ENCODE data around the gene OLIG2.

OLIG2 gene

DNA sequence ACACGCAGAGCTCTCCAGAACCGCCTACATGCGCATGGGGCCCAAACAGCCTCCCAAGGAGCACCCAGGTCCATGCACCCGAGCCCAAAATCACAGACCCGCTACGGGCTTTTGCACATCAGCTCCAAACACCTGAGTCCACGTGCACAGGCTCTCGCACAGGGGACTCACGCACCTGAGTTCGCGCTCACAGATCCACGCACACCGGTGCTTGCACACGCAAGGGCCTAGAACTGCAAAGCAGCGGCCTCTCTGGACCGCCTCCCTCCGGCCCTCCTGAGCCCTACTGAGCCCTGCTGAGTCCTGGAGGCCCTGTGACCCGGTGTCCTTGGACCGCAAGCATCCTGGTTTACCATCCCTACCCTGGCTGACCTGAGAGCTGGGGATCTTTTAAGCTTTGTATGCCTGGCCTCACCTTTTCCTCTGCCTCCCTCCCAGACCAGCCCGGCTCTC is 8.3 kb downstream of the OLIG2 start:
- no peak for DNase-seq

DNA sequence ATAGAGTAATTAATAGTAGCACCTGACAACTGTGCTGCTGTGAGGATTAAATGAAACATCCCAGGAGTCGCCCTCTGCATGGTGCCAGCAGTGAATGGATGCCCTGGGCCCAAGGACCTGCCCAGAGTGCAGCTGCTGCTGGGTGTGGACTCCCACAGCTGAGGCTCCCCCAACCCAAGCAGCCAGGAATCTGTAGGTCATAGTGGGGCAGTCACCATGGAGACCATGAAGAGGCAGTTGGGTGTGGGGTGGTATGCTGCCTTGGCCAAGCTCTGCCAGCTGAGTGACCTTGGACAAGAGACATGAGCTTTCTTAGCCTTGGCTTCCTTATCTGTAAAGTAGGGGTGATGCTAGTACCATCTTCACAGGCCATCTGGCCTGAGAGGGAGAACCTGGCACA is 9.4 kb downstream of the OLIG2 start:
- DNase-seq = no peak

DNA sequence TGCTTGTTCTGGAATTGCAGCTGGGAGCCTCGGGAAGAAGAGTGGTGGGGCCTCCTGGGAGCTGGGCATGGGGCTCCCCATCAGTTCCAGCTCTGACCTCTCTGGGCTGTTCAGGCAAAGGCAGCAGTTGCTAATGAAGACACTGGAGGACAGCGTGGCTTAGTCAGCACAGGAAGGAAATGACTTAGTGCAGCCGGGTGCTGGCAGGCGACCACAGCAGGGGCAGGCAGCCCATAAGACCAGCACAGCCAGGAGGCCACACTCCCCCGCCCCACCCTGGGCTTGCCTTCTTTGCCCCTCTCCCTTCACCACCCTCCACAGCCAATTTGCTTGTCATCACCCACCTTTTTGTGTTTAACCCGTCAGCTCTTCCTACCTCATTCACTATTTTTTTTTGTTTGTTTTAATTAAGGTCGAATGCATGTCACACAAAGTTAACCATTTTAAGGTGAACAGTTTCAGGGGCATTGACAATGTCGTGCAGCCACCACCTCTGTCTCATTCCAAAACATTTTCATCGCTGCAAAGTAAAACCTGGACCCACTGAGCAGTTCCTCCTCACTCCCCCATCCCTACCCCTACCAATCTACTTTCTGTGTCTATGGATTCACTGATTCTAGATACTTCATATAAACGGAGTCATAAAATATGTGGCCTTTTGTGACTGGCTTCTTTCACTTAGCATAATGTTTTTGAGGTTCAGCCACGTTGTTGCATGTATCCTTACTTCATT is 10.9 kb downstream of the OLIG2 start:
- no peak for DNase-seq

DNA sequence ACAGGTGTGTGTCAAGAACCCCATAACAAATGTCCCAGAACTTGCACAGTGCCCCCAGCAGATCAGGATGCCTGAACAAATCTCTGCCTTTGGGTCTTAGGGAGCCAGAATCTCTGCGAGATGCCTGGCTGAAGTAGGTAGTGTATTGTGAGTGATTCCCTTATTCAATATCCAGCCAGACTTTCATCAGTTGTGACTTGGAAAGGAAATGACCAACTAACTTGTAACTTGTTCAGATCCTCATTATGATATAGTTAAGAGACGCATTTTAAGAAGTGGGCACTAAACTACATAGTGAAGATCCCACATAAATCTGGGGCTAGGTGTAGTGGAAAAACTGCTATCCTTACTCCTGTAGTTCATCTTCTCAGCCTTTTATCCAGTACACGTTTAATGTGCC is 11.8 kb downstream of the OLIG2 start:
- DNase-seq = no peak

DNA sequence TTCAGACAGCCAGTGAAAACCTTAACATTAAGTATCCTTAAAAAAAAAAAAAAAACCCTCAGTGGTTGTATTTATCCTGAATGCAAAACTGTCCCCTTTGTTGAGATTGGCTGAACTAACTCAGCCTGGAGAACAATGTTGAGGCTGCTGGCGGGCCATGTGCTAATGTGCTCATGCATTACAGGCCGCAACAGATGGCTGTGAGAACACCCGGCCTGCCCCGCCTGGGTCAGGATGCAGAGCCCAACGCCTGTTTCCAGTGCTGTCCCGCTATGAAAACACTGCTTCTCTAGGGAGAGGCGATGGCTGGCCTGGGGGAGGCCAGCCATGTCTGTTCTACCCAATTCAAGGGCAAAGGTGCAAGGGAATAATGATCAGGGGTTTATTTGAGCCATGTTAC is 13.8 kb downstream of the OLIG2 start:
- DNase-seq = no peak

DNA sequence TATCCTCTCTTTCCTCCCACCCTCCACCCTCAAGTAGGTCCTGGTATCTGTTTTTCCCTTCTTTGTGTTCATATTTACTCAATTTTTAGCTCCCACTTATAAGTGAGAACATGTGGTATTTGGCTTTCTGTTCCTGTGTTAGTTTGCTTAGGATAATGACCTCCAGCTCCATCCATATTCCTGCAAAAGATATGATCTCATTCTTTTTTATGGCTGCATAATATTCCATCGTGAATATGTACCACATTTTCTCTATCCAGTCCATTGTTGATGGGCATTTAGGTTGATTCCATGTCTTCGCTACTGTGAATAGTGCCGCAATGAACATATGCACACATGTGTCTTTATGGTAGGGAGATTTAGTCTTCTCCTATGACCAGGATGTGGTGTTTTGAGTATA is 14.5 kb downstream of the OLIG2 start:
- DNase-seq = no peak

DNA sequence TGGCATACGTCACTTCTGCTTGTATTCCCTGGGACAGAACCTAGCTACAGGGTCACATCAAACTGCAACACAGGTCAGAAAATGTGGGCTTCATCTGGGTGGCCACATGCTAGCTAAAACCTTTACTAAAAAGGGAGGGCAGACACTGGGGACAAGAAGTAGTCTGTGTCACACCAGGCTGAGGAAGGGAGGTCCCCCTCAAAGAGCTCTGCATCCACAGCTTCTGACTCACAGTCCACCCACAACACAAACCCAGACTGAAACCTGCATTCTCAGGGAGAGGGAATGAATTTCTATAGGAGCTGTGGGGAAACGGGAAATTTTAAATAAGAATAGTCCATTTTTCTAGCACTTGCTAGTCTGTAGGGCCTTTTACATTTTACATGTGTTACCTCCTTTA is 16.2 kb downstream of the OLIG2 start:
- DNase-seq = no peak

DNA sequence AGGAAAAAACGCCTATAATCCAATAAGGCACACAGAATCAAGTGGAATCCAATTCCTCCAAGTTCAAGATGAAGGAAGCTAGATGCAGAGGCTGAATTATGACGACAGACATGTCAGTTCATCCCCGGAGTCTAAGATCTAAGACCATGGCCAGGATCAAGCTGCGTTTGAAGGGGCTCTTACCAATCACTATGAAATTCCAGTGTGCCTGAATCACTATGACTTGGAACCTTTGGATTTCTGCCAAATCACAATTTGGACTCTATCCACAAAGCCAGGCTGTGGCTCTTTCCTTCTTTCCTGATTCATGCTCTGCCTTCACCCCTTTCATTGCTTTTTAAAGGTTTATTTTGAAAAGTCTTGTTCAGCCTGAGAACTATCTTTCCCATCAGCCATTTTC is 17.1 kb downstream of the OLIG2 start:
- DNase-seq = no peak

DNA sequence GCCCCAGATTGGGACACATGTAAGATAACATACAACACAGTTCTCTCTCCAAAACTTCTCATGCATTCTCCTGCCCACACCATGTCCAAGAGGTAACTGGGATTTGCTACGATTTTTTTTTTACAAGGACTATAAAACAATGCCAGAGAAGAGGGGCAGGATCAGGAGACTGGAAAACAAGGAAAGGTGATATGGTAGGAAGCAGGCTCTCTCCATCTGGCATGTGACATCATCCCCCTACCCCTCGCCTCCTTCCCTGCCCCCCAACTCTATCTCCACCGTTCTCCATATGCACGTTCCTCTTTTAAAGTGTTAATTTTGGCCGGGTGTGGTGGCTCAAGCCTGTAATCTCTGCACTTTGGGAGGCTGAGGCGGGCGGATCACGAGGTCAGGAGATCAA is 20.7 kb downstream of the OLIG2 start:
- DNase-seq = no peak

DNA sequence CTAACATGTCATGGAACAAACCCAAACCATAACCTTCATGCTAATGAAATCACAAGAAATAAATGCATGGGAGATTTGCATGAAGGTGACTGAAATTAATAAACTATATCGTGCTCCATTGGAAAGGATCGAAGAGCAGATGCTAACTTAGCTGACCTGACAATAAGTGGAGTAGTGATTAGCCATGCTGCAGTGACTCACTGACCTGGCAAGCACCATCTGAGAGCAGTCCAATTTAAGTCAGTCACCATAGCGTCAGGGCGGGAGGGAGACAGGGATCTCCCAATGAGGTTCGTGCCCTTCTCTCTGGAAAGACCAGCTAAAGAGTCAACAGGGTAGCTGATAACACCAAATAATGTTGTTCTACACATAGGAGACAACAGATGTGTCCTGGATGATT is 21.5 kb downstream of the OLIG2 start:
- DNase-seq = no peak

DNA sequence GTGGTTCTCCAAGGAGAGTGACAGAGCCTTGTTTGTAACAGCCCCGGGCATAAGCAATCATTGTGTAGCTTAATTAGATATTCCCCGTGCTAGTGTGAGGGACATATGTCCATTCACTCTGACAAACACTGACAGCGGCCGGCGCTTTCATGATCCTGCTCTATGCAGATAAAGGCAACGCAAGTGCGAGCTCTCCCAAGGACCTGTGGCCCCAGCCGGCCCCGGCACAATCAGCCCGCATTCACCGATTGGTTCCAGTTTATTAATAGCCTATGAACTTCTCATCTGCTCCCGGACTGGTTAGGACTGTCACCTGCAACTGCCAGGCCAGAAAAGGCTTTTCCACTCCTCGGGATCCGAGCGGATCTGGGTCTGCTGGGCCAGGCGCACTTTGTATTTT is 26.2 kb downstream of the OLIG2 start:
- DNase-seq = no peak

DNA sequence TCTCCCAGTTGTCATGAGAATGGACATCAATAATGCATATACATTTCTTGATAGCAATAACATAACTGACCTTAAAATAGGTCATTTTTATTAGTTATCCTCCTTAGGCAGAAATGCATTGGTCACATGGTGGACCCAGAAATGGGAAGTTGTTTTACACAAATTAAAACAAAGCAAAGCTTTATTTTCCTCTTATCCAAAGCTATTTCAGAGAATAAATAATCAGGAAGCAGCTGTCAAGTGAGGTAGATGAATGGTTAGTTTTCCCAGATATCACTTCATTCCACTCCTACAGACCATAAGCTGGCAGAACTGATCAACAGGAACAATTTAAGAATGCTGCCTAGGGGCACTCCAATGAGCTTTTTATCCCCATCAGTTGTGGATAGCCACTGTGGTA is 28.2 kb downstream of the OLIG2 start:
- DNase-seq = no peak

DNA sequence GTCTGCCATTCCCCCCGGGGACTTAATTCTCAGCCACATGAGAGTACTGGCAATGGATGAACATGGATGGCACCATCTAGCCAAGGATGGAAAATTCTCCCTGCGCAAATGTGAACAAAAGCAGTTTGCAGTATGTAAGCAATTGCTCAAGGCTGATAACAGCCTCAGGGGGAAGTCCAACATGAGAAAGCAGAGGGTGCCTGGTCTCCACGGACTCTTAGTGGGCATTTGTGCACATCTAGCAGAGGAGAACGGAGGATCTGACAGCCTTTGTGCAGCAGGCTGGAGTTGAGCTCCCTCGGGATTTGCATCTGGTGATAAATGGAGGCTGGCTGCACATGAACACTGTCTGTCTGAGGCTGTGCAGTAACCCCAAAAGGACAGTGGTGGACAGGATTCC is 30.3 kb downstream of the OLIG2 start:
- no peak for DNase-seq

DNA sequence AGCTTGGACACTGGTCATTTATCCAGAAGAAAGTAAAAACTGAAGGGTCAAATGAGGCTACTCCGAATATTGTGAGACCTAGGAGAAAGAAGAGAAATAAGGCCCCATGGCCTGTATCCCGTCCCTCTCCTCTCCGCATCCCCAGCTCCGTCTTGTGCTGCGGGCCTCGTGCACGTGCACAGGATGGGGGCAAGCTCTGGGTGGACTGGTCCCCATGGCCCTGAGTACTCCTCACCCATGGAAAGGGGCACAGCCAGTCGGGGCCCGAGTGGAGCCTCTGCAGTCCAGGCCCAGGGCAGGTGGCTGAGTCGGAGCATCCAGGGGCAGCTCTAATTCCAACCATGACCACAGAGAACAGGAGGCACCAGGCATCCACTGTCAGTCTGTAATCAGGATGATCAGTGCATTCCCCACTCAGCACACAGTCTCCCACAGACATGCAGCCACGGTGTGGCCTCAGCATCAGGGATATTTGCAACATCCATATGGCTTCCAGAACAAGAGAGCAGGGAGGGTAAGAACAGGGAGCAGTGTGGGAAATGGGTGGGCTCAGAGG is 31.7 kb downstream of the OLIG2 start:
- no peak for DNase-seq

DNA sequence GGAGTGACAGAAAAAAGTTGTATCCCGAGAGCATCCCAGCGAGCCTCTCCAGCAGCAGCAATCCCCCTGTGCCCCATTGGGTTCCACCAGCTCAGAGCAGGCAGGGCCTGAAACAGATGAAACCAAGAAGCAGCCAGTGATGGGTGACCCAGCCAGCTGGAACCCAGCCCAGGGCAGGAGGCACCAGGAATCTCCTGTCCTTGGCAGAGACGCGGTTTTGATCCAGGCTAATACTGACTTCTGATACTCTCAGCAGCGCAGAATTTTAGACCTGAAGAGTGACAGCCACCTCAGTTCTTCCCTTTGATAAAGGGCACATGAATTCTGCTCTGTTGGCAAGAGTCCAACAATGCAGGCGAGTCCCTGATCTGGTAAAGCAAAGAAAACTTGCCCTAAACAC is 32.8 kb downstream of the OLIG2 start:
- DNase-seq = no peak

DNA sequence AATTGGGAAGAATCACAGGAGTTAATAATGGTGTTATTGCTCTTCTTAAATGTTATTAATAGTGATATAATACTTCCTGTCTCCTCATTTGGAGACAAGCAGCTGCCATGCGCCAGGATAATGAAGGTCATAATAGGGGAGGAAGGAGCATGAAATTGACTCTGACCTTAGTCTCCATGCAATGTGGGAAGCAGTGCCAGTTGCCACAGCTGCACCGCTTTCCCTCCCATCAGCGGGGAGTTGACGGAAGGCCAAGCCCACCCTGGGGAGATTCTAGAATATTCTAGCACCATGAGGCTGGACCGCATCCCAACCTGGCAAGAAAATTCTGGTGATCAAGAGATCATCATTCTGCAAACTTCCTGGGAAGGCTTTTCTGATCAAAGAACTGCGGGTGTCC is 33.2 kb downstream of the OLIG2 start:
- no peak for DNase-seq

DNA sequence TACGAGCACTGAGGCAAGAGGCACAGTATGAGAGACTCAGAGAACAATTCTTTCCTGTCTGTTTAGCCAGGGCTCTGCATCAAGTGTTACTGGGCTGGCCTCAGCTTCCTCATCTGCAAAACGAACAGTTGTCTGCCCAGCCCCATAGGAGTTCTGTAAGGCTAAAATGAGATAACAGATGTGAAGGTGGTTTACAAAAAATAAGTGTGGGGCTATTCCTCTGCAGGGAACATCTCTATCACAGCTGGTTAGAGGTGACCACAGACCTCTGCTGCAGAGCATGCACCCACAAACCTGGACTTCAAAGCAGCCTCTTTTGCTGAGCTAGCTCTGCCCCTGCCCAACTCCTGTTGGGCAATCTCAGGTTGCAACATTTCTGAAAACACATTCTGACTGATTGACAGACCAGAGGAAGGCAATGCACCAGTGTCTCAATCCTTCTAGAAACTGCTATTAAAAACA is 33.7 kb downstream of the OLIG2 start:
- no peak for DNase-seq

DNA sequence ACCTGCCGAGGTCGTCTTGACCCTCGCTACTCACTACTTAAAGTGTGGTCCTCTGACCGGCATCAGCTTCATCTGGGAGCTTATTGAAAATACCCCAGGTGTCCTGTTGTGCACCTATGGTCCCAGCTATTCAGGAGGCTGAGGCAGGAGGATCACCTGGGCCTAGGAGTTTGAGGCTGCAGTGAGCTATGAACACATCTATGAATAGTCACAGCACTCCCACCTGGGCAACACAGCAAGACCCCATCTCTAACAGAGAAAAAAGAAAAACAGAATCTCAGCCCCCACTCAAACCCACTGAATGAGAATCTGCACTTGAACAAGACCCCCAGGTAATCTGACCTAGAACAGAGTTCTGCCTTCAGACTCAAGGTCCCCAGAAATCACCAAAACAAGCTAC is 35.5 kb downstream of the OLIG2 start:
- no peak for DNase-seq

DNA sequence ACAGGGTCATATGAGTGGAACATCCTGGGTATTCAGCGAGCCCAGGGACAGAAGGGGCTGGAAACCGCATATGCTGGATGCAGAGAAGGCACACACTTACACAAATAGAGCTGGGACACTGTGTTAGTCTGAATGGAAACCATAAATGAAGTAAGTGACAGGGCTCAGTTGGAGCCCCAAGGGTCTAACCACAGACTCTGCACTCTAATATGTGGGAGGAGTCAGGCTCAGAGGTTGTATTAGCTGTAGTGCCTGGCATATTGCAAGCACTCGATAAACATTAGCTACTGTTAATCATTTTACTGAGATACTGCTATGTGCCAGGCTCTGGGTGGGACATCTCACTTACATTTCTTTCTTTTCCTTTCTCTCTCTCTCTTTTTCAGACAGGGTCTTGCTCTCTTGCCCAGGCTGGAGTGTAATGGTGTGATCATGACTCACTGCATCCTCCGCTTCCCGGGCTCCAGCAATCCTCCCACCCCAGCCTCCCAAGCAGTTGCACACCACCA is 37.7 kb downstream of the OLIG2 start:
- no peak for DNase-seq

DNA sequence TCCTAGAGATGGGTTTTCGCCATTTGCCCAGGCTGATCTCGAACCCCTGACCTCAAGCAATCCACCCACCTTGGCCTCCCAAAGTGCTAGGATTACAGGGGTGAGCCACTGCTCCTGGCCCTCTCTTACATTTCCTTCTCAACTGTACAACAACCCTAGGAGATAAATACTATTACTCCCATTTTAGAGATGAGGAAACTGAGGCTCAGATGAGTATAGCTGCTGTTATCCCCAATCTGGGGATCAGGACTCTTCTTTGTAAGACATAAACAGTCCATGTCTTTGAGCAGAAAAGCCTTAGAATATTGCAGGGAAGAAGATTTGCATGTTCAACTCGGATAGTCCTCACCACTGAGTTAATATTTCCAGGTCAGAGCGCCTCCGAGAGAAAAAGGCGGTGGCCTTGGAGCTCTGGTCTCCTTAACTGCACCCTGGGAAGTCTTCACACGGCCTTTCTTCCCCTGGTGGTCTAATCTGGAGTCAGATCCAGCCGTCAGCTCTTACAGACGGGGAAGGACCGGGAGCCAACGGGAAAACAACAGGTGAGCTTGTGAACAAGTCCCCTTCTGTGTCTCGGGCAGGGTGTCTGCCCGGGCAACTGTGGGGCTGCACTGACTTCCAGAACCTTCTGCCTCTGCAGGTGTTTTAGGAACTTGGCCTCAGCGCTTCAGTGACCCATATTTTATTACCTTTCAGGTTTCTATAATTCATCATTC is 38.3 kb downstream of the OLIG2 start:
- DNase-seq = no peak

DNA sequence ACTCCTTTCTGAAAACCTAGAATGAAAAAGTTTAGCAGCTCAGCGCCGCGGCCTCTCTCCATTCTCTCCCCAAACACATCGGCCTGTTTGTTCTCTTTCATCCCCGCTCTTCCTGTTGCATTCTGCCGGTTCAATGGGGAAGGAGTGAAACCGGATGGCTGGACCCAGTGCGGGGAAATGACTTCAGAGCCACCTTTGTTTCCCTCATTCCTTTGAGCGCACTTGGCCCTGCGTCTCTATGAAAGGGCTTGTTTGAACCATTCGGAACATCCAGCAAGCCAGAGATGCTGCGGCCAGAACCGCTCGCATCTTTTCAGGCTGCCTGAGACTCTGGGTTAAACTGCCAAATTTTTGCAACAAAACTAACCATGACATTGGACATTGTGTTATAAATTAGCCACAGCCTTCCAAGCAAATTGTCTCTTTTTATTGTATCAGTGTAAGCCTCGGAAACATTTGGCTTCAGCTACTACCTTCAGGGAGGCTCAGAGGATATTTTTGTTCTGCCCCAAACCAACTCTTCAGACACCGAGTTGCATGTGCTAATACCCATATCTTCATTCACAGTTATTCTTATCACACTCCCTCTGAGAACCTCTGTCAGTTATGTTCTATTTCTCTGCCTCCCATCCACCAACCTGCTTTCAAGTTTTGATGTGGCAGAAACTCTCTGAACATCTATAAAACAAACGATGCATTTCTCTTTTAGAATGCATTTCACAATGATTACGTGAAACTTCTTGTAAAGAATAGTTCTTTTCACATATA is 39.1 kb downstream of the OLIG2 start:
- DNase-seq = no peak

DNA sequence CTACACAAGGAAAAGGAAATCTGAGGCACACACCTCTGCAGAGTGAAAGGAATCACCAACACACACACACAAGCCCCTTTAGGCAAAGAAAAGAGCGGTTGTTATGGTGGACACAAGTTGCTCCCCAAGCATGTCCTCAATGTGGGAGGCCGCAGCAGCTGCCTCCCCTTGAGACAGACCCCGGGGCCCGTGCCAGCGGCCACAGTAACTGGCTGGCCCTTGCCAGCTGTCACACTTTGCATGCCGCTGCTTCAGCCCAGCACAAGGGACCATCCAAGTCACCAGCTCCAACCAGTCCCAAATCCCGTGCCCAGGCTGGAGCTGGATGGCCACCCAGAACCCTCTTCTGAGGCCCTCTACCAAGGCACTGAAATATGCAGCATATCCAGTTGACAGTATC is 41.3 kb downstream of the OLIG2 start:
- no peak for DNase-seq

DNA sequence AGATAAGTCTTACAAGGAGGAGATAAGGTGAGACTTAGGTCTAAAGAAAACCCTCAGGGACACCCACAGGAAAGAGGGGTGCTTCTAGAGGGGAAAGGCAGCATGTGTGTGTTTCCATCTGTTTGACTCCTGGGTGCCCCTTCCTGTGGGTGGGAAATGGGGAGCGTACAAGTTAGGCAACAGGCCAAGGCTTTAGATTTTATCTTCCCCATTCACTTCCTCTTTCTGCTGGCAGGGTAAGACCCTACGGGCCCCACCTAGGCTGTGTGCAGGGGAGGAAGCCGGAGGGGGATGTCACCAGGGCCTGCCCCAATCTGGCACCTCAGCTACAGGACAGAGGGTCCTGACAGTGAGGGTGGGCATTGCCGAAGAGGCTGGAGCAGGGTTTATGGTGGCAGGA is 41.7 kb downstream of the OLIG2 start:
- no peak for DNase-seq

All from NCI-H748 treated with DMSO at 0.1 percent for 48 hours (cell line).